ENCODE measurements around the gene ST8SIA5.

ST8SIA5 gene

GRCh38 chr18:46738491-46738890 is 18.4 kb downstream of the ST8SIA5 start:
- no peak for DNase-seq

- DNase-seq, result no peak
These were observed 20.1 kb downstream of the ST8SIA5 start for GRCh38 chr18:46736736-46737135.

GRCh38 chr18:46736135-46736534 is 20.7 kb downstream of the ST8SIA5 start:
- DNase-seq, result no peak

- no peak for DNase-seq
These were observed 21.9 kb downstream of the ST8SIA5 start for GRCh38 chr18:46734981-46735380.

- DNase-seq, result no peak
These were observed 23.0 kb downstream of the ST8SIA5 start for GRCh38 chr18:46733872-46734271.

- no peak for DNase-seq
These were observed 24.1 kb downstream of the ST8SIA5 start for GRCh38 chr18:46732801-46733200.

- DNase-seq, result no peak
These were observed 24.7 kb downstream of the ST8SIA5 start for GRCh38 chr18:46732201-46732600.

GRCh38 chr18:46731316-46731715 is 25.5 kb downstream of the ST8SIA5 start:
- no peak for DNase-seq

GRCh38 chr18:46728219-46728930 is 28.5 kb downstream of the ST8SIA5 start:
- no peak for DNase-seq

- no peak for DNase-seq
These were observed 29.7 kb downstream of the ST8SIA5 start for GRCh38 chr18:46727177-46727576.

GRCh38 chr18:46725310-46725709 is 31.5 kb downstream of the ST8SIA5 start:
- DNase-seq, result no peak

GRCh38 chr18:46723856-46724415 is 32.9 kb downstream of the ST8SIA5 start:
- DNase-seq, result no peak

GRCh38 chr18:46722051-46722450 is 34.8 kb downstream of the ST8SIA5 start:
- DNase-seq, result no peak

- no peak for DNase-seq
These were observed 35.5 kb downstream of the ST8SIA5 start for GRCh38 chr18:46721331-46721730.

- no peak for DNase-seq
These were observed 36.3 kb downstream of the ST8SIA5 start for GRCh38 chr18:46720521-46720920.

GRCh38 chr18:46720092-46720491 is 36.8 kb downstream of the ST8SIA5 start:
- no peak for DNase-seq

- DNase-seq, result no peak
These were observed 37.5 kb downstream of the ST8SIA5 start for GRCh38 chr18:46719388-46719787.

- no peak for DNase-seq
These were observed 38.1 kb downstream of the ST8SIA5 start for GRCh38 chr18:46718501-46719341.

- no peak for DNase-seq
These were observed 40.0 kb downstream of the ST8SIA5 start for GRCh38 chr18:46716827-46717226.

- no peak for DNase-seq
These were observed 40.5 kb downstream of the ST8SIA5 start for GRCh38 chr18:46716336-46716735.

GRCh38 chr18:46715062-46715461 is 41.8 kb downstream of the ST8SIA5 start:
- DNase-seq, result no peak

GRCh38 chr18:46712406-46712805 is 44.4 kb downstream of the ST8SIA5 start:
- DNase-seq, result no peak

GRCh38 chr18:46711444-46711863 is 45.4 kb downstream of the ST8SIA5 start:
- no peak for DNase-seq

GRCh38 chr18:46706968-46707367 is 49.9 kb downstream of the ST8SIA5 start:
- DNase-seq, result no peak

Measured in activated CD4-positive, alpha-beta T cell treated with anti-CD3 and anti-CD28 coated beads, Interleukin-10, Interleukin-2, amounts not matched to agents 100 ng/mL and 50 ng/mL, durations not matched to agents 16 hours and 8 hours (primary cell).